T-helper 2 cell (primary cell): ENCODE data around the gene LLPH.

Experiments used
- DNase-seq, 5 experiments: peaks; one replicate each; pipeline versions ENCODE4 v3.0.0 to v3.0.0-alpha.2; 2012 to 2022

LLPH gene

GRCh38 chr12:66142826-66143225 lies 12.3 kb upstream of the LLPH start:
- no peak for DNase-seq

GRCh38 chr12:66141299-66141698 lies 10.7 kb upstream of the LLPH start:
- DNase-seq, result no peak

DNA sequence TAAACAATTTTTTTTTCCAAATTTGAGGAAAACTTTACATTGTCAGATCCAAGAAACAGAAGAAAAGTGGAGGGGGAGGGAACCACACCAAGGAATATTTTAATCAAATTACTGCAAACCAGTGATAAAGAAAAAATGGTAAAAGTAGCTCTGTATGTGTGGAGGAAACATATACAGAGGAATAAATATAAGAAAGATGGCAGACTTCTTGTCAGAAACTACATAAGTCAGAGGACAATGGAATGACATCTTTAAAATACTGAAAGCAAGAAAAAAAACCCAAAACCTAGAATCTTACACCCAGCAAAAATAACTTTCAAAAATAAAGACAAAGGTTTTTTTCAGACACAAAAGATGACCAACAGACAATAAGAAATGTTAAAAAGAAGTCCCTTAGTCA lies 10.2 kb upstream of the LLPH start:
- DNase-seq, result peak in 1 of 5 experiments; percentile 18

GRCh38 chr12:66139328-66139727 lies 8.8 kb upstream of the LLPH start:
- no peak for DNase-seq

GRCh38 chr12:66137937-66138336 lies 7.4 kb upstream of the LLPH start:
- DNase-seq, result no peak

GRCh38 chr12:66132408-66132807 lies 1.9 kb upstream of the LLPH start:
- DNase-seq, result no peak

DNA sequence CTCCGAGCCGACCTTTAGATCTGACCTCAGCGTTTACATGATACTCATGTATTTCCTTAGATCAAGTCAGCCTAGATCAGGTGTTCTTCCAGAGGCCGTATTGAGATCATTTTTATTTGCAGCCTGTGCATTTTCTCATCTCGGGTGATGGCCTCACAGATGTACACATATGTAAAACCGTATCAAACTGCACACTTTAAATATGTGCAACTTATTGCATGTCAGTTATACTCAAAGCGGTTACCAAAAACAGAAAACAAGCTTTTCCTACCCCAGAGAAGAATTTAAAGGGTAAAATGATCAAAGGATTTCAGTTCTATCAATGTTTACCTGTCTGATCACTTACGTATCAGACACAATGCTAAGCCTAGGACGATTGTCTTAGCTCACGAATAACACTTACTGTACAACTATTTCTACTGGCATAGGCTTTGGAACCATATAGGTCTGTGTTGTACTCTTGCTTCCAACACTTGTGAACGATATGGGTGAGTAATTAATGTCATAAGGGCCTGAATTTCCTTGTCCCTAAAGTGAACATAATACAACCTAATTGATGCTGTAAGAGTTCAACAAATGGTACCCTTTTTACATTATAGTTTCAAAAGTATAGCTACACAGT lies 628 bp upstream of the LLPH start:
- peak in 1 of 5 experiments; percentile 12 for DNase-seq

DNA sequence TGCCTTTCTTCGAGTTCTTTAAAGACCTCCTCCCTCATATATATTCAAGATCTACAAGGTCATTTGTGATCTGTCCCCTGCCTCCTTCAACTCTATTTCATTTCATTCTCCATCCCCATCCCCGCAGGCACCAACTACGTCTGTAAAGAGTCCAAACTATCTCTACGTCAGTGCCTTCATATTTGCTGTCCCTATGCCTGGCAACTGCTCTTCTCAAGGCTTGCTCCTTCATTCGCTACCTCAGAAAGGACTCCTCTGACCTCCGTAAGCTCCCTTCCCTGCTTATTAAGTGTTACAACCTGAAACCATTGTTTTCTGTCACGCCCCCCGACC lies 650 bp downstream of the LLPH start:
- DNase-seq, result peak in 1 of 5 experiments; percentile 21

DNA sequence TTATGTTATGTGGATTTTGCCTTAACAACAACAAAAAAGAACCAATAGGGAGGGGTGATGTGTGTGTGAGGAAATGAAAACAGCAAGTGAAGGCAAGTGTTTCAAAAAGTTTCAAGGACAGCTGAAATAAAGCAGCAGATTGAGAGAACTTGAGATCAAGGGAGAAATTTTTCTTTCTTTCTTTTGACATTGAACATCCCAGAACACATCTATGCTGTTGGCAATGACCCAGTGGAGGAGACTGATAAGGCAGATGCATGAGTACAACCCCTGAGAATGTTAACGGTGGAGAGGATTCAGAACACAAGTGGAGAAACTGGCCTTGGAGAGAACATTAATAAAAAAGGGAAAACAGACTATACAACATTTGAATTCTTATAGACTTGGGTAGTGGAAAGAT lies 2.9 kb downstream of the LLPH start:
- DNase-seq, result no peak

- no peak for DNase-seq
These were observed 10.1 kb downstream of the LLPH start for GRCh38 chr12:66120477-66120876.

DNA sequence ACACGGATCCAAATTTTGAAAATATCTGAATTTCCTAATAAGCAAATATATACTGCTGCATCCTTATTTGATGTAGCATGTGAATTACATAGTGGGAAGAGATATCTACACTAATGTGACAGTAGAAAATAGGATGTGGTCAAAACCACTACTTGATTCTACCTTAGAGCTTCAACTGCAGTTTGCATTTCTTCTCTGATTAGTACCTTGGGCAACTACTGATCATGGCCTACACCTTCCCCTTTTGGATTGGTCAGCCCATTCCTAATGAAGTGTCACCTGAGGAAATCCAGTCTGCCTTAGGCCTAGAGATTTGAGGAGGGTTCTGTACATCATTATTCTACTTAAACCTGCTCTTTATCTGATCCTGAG lies 10.7 kb downstream of the LLPH start:
- DNase-seq, result peak in 1 of 5 experiments; percentile 62

GRCh38 chr12:66119229-66119869 lies 11.2 kb downstream of the LLPH start:
- DNase-seq, result no peak

DNA sequence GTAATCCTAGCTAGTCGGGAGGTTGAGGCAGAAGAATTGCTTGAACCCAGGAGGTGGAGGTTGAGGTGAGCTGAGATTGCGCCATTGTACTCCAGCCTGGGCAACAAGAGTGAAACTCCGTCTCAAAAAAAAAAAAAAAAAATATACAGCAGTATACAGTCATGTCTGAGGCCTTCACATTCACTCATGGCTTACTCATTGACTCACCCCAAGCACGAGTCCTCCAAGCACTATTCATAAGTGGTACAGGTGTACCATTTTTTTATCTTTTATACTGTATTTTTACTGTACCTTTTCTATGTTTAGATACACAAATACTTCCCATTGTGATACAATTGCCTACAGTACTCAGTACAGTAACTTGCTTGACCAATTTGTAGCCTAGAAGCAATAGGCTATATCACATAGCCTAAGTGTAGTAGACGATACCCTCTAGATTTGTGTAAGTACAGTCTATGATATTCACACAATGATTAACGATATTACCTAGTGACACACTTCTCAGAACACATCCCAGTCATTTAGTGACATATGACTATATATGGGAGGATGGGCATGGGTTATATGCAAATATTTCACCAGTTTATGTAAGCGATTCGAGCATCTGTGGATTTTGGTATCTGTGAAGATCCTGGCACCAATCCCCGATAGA lies 12.2 kb downstream of the LLPH start:
- no peak for DNase-seq

- no peak for DNase-seq
These were observed 13.3 kb downstream of the LLPH start for GRCh38 chr12:66117242-66117641.

- no peak for DNase-seq
These were observed 15.4 kb downstream of the LLPH start for GRCh38 chr12:66115071-66115600.

DNA sequence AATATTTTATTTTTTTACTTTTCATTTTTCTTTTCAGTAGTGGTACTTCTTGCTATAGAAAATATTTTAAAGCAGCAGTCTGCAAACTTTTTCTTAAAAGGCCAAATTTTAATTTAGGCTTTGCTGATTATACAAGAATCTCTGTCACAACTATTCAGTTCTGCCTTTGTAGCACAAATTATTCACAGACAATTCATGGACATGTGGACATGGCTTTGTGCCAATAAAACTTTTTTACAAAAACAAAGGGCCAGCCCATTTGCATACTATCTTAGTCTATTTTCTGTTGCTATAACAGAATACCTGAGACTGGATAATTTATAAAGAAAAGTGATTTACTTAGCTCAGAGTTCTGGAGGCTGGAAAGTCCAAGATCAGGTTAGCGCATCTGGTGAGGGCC lies 17.1 kb downstream of the LLPH start:
- DNase-seq, result no peak

DNA sequence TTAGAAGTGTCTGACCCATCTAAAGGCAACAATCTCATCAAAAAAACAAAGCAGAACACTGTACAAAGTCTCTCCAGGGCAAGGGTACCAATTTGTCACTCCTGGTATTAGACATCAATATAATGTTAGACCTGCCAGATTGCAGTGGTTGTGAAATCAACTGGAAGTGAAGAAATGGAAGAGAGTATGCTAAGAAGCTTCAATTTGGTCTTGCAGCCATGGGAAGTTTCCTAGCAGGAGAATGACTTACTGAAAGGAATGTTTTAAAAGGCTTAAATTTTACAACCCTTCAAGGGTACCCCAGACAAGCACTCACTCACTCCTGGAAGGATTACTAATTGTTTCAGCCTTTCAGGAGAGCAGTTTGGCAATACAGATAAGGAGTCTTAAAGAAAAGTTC lies 18.9 kb downstream of the LLPH start:
- no peak for DNase-seq

GRCh38 chr12:66109056-66109455 lies 21.5 kb downstream of the LLPH start:
- DNase-seq, result no peak

- DNase-seq, result no peak
These were observed 22.2 kb downstream of the LLPH start for GRCh38 chr12:66108386-66108785.

DNA sequence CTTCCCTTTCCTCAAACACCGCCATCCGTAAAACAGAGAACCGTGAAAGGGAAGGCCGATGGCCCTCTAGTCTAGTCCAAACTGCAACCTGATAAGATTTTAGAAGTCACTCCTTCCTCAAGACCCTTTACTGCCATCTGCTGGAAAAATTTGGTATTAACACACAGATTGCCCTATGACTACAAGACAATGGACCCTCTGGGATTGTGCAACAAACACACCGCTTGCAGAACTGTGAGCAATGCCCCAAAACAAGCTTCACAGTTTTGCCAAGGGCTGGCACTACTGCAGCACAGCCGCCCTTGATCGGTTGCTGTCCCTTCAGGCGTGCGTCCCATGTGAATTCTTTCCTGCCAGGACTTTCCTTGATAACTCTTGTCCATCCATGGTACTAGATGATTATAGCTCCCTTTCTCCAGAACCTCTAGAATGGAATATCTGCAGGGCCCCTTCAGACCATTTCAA lies 23.1 kb downstream of the LLPH start:
- DNase-seq, result peak in 2 of 5 experiments; percentile 43 to 78

DNA sequence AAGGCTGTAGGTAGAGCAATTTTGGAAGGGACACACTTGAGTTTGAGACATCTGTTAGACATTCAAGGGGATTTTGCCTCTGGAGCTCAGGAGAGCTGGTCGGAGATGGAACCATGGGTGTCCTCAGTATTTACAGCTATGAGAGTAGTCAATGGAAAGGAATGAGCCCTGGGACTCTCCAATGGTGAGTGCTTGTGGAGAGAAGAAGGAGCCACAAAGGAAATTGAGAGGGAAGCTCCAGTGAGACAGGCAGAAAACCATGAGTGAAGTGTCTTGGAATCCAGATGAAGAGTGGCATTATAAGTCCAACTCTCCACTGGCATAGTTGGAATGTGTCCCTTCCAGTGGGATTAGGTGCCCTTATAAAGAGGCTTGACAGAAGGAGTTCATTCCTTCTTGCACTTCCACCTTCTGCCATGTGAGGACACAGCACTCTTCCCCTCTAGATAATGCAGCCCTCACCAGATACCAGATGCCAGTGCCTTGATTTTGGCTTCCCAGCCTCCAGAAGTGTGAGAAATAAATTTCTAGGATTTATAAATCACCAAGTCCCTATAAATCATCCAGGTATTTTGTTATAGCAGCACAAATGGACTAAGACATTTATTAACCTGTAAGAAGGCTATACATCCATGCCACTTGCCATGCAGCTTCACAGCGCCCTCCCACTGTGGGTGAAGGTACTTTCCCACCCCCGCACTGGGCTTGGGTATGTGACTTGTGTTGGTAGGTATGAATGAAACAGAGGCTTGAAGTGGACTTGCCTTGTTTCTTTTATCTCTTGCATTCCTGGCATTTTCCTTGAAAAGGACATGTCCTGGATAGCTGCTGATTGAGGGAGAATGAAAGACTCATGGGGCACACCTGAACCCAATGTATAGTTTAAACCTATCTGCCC lies 27.3 kb downstream of the LLPH start:
- DNase-seq, result no peak

- DNase-seq, result no peak
These were observed 37.8 kb downstream of the LLPH start for GRCh38 chr12:66092559-66093269.
